ENCODE measurements around the gene ATE1. TPM values are rescaled to one million over a fixed set of nuclear protein-coding genes. Genes with fewer than 3 reads are reported as not detected.

Gene ATE1
- total RNA-seq, 1 experiment from 2014 or later: 39.2 TPM

DNA sequence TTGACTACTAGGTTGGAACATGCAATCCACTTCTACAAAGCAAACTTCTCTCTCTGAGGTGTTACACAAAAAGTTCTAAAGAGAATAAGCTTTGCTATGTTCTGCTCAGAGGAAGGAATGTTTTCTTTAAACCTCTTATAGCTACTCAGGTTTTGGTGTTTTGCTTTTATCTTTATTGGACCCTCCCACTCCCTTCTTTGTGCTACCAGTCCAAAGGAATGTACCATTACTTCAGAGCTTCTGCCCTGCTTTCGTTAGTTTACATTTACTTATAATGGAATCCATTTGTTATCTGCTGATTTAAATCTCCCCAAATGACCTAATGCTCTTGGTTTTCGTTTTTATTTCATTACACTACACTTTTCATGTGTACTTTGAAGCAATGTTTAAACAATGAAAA, 154.9 kb downstream of the ATE1 start:
- H3K9me2 ChIP-seq (ENCODE audit: insufficient read depth): no peaks in the 10 kb centered on the region
- no peaks in the 10 kb centered on the region for H4K20me1 ChIP-seq (ENCODE audit: insufficient read depth)
- ChIA-PET POLR2A (no interaction called here), CTCF (no interaction called here), RAD21 (ENCODE audit: low non-redundant PET in 1 of 2, low total read pairs in 2 of 2, uncharacterized antibody in 2 of 2, unreplicated experiment in 2 of 2) (no interaction called here)
- no peaks in the 10 kb centered on the region for H3K27me3 ChIP-seq (ENCODE audit: insufficient read depth, low read length)
- H2AFZ ChIP-seq (ENCODE audit: low read depth, low read length, poor library complexity, severe bottlenecking): no peak overlapping the region
- H3K4me1 ChIP-seq (ENCODE audit: control insufficient read depth in 1 of 2, insufficient read depth in 2 of 2, low read length in 2 of 2): no peaks in the 10 kb centered on the region; a peak in 1 of 4 replicates
- H3K27ac ChIP-seq (ENCODE audit: low read depth, low read length): no peak overlapping the region
- no peak overlapping the region for H3K4me2 ChIP-seq (ENCODE audit: low read length)
- ATAC-seq (no peak), DNase-seq (ENCODE audit: low read depth, low spot score) (no peak)
- H3K9me3 ChIP-seq (ENCODE audit: control insufficient read depth in 1 of 2, insufficient read depth in 1 of 2, low read depth in 1 of 2, low read length in 2 of 2): no peaks in the 10 kb centered on the region
- H3K4me3 ChIP-seq (replicated peaks in 1 of 2; ENCODE audit: low read depth in 1 of 2, low read length in 2 of 2): no peak overlapping the region
- no peak overlapping the region for H3K9ac ChIP-seq (ENCODE audit: low read length)
- intact Hi-C loops (cut with micrococcal nuclease): no loop called here
- H3K79me2 ChIP-seq (ENCODE audit: insufficient read depth, low read length): no peaks in the 10 kb centered on the region
- no TSS peak for BruUV-seq (replicated peaks)
- TF ChIP-seq SRF (IDR thresholded peaks at IDR 0.05; ENCODE audit: low read depth): no peak
- TF ChIP-seq, protein P1, sequence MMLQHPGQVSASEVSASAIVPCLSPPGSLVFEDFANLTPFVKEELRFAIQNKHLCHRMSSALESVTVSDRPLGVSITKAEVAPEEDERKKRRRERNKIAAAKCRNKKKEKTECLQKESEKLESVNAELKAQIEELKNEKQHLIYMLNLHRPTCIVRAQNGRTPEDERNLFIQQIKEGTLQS (IDR thresholded peaks at IDR 0.05): no peak
- TF ChIP-seq, protein P2, sequence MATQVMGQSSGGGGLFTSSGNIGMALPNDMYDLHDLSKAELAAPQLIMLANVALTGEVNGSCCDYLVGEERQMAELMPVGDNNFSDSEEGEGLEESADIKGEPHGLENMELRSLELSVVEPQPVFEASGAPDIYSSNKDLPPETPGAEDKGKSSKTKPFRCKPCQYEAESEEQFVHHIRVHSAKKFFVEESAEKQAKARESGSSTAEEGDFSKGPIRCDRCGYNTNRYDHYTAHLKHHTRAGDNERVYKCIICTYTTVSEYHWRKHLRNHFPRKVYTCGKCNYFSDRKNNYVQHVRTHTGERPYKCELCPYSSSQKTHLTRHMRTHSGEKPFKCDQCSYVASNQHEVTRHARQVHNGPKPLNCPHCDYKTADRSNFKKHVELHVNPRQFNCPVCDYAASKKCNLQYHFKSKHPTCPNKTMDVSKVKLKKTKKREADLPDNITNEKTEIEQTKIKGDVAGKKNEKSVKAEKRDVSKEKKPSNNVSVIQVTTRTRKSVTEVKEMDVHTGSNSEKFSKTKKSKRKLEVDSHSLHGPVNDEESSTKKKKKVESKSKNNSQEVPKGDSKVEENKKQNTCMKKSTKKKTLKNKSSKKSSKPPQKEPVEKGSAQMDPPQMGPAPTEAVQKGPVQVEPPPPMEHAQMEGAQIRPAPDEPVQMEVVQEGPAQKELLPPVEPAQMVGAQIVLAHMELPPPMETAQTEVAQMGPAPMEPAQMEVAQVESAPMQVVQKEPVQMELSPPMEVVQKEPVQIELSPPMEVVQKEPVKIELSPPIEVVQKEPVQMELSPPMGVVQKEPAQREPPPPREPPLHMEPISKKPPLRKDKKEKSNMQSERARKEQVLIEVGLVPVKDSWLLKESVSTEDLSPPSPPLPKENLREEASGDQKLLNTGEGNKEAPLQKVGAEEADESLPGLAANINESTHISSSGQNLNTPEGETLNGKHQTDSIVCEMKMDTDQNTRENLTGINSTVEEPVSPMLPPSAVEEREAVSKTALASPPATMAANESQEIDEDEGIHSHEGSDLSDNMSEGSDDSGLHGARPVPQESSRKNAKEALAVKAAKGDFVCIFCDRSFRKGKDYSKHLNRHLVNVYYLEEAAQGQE (IDR thresholded peaks at IDR 0.05; ENCODE audit: low read depth): no peak
- no peak for TF ChIP-seq CEBPB (IDR thresholded peaks at IDR 0.05; ENCODE audit: low read depth)
- TF ChIP-seq FOSL1 (IDR thresholded peaks at IDR 0.05; ENCODE audit: low read depth): no peak
- TF ChIP-seq, protein P3, sequence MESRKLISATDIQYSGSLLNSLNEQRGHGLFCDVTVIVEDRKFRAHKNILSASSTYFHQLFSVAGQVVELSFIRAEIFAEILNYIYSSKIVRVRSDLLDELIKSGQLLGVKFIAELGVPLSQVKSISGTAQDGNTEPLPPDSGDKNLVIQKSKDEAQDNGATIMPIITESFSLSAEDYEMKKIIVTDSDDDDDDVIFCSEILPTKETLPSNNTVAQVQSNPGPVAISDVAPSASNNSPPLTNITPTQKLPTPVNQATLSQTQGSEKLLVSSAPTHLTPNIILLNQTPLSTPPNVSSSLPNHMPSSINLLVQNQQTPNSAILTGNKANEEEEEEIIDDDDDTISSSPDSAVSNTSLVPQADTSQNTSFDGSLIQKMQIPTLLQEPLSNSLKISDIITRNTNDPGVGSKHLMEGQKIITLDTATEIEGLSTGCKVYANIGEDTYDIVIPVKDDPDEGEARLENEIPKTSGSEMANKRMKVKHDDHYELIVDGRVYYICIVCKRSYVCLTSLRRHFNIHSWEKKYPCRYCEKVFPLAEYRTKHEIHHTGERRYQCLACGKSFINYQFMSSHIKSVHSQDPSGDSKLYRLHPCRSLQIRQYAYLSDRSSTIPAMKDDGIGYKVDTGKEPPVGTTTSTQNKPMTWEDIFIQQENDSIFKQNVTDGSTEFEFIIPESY (IDR thresholded peaks at IDR 0.05; ENCODE audit: extremely low read depth, insufficient replicate concordance, low read length): no peak
- TF ChIP-seq ELF1 (IDR thresholded peaks at IDR 0.05; ENCODE audit: borderline replicate concordance, low read depth): no peak
- TF ChIP-seq ZFX (IDR thresholded peaks at IDR 0.05): no peak
- TF ChIP-seq EGR1 (IDR thresholded peaks at IDR 0.05; ENCODE audit: low read depth): no peak
- no peak for TF ChIP-seq RAD21 (IDR thresholded peaks at IDR 0.05; ENCODE audit: low read depth)
- no peak for TF ChIP-seq ZNF274 (IDR thresholded peaks at IDR 0.05; ENCODE audit: low read depth, low read length)
- TF ChIP-seq SP1 (IDR thresholded peaks at IDR 0.05; ENCODE audit: low read depth): no peak
- TF ChIP-seq YY1 (IDR thresholded peaks at IDR 0.05; ENCODE audit: extremely low read depth, insufficient replicate concordance, low read depth, low read length): no peak
- TF ChIP-seq, protein P4, sequence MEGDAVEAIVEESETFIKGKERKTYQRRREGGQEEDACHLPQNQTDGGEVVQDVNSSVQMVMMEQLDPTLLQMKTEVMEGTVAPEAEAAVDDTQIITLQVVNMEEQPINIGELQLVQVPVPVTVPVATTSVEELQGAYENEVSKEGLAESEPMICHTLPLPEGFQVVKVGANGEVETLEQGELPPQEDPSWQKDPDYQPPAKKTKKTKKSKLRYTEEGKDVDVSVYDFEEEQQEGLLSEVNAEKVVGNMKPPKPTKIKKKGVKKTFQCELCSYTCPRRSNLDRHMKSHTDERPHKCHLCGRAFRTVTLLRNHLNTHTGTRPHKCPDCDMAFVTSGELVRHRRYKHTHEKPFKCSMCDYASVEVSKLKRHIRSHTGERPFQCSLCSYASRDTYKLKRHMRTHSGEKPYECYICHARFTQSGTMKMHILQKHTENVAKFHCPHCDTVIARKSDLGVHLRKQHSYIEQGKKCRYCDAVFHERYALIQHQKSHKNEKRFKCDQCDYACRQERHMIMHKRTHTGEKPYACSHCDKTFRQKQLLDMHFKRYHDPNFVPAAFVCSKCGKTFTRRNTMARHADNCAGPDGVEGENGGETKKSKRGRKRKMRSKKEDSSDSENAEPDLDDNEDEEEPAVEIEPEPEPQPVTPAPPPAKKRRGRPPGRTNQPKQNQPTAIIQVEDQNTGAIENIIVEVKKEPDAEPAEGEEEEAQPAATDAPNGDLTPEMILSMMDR (IDR thresholded peaks at IDR 0.05 in 2 of 3, conservative IDR thresholded peaks at IDR 0.05 in 1 of 3; ENCODE audit: borderline replicate concordance in 1 of 3, insufficient read depth in 1 of 3, low read depth in 2 of 3, low read length in 2 of 3): no peak
- no peaks in the 10 kb centered on the region for H3K36me3 ChIP-seq (ENCODE audit: control insufficient read depth in 1 of 2, insufficient read depth in 2 of 2, low read length in 2 of 2)

All from HCT116 (cell line).